ENCODE results near the gene SLC38A1.
A peak's percentile ranks its signal among the peaks of the same experiment; 100 is the strongest.
"Not testable (repeated sequence)": the region's sequence is repeated elsewhere in the genome, so short reads cannot be mapped to it uniquely, and the experiment has no call there.

Gene SLC38A1

GRCh38 chr12:46268583-46269428 is at the start of gene SLC38A1:
SLC38A1 (minus strand) TSS chr12:46269043; CDS start chr12:46239800, 29,243 bp downstream.
- peak; percentile 95 for DNase-seq

- DNase-seq, result no peak
Measured at GRCh38 chr12:46318037-46318436, 49.2 kb upstream of the SLC38A1 start.

GRCh38 chr12:46304070-46304469 is 35.2 kb upstream of the SLC38A1 start:
- no peak for DNase-seq

- DNase-seq, result no peak
Measured at GRCh38 chr12:46303039-46303666, 34.3 kb upstream of the SLC38A1 start.

GRCh38 chr12:46300910-46301309 is 32.1 kb upstream of the SLC38A1 start:
- no peak for DNase-seq

- DNase-seq, result no peak
Measured at GRCh38 chr12:46299851-46300250, 31.0 kb upstream of the SLC38A1 start.

- no peak for DNase-seq
Measured at GRCh38 chr12:46298261-46298660, 29.4 kb upstream of the SLC38A1 start.

GRCh38 chr12:46296822-46297221 is 28.0 kb upstream of the SLC38A1 start:
- DNase-seq, result no peak

- no peak for DNase-seq
Measured at GRCh38 chr12:46292754-46293402, 24.0 kb upstream of the SLC38A1 start.

GRCh38 chr12:46291953-46292352 is 23.1 kb upstream of the SLC38A1 start:
- DNase-seq, result not testable (repeated sequence)

GRCh38 chr12:46285177-46285576 is 16.3 kb upstream of the SLC38A1 start:
- not testable (repeated sequence) for DNase-seq

GRCh38 chr12:46282829-46283228 is 14.0 kb upstream of the SLC38A1 start:
- DNase-seq, result no peak

GRCh38 chr12:46276756-46277155 is 7.9 kb upstream of the SLC38A1 start:
- DNase-seq, result no peak

- no peak for DNase-seq
Measured at GRCh38 chr12:46271863-46272262, 3.0 kb upstream of the SLC38A1 start.

- peak; percentile 70 for DNase-seq
Measured at GRCh38 chr12:46269429-46270241, 792 bp upstream of the SLC38A1 start.

- no peak for DNase-seq
Measured at GRCh38 chr12:46267825-46268582, 839 bp downstream of the SLC38A1 start.

GRCh38 chr12:46267575-46267824 is 1.3 kb downstream of the SLC38A1 start:
- DNase-seq, result no peak

GRCh38 chr12:46266869-46267574 is 1.8 kb downstream of the SLC38A1 start:
- DNase-seq, result peak; percentile 86

- DNase-seq, result peak; percentile 60
Measured at GRCh38 chr12:46266382-46266791, 2.5 kb downstream of the SLC38A1 start.

- no peak for DNase-seq
Measured at GRCh38 chr12:46265734-46266133, 3.1 kb downstream of the SLC38A1 start.

- no peak for DNase-seq
Measured at GRCh38 chr12:46265102-46265501, 3.7 kb downstream of the SLC38A1 start.

- DNase-seq, result no peak
Measured at GRCh38 chr12:46264057-46264456, 4.8 kb downstream of the SLC38A1 start.

Measured in islet precursor cell (in vitro differentiated cells).